Neuronal stem cell (in vitro differentiated cells): ENCODE measurements around the gene AMMECR1.

Source experiments
- DNase-seq: peaks from one replicate; pipeline ENCODE4 v3.0.0-alpha.2; 2013; ENCODE audit warnings: low spot score
- H2AFZ ChIP-seq: one replicate; pipeline ENCODE4 v1.6.1; 2013; ENCODE audit warnings: mild to moderate bottlenecking, low read length, inconsistent platforms
- H2AK5ac ChIP-seq: 2 replicates; pipeline ENCODE4 v1.6.1; 2013; ENCODE audit warnings: low read depth, mild to moderate bottlenecking, inconsistent platforms, low read length, moderate library complexity, mixed read lengths
- H2BK120ac ChIP-seq: 2 replicates; pipeline ENCODE4 v1.6.1; 2013; ENCODE audit warnings: low read depth, mild to moderate bottlenecking, inconsistent platforms, low read length, moderate library complexity, mixed read lengths
- H2BK12ac ChIP-seq: one replicate; pipeline ENCODE4 v1.6.1; 2013; ENCODE audit warnings: low read length, inconsistent platforms
- H2BK15ac ChIP-seq: 2 replicates; pipeline ENCODE4 v1.6.1; 2013; ENCODE audit warnings: mild to moderate bottlenecking, low read length, inconsistent platforms, mixed read lengths
- H2BK5ac ChIP-seq: one replicate; pipeline ENCODE4 v1.6.1; 2013; ENCODE audit warnings: inconsistent platforms, mild to moderate bottlenecking, low read length, moderate library complexity
- H3K14ac ChIP-seq: one replicate; pipeline ENCODE4 v1.6.1; 2013; ENCODE audit warnings: low read length, inconsistent platforms
- H3K18ac ChIP-seq: 2 replicates; pipeline ENCODE4 v1.6.1; 2013; ENCODE audit warnings: low read length, inconsistent platforms
- H3K23ac ChIP-seq: 2 replicates; pipeline ENCODE4 v1.6.1; 2013; ENCODE audit warnings: low read depth, mild to moderate bottlenecking, mixed read lengths, low read length, inconsistent platforms; ENCODE audit not compliant: poor library complexity
- H3K27ac ChIP-seq: replicated peaks from 3 replicates; pipeline ENCODE4 v1.5.1; 2013; ENCODE audit warnings: low read length, inconsistent platforms
- H3K27me3 ChIP-seq, 3 experiments: 2 replicates each; pipeline ENCODE4 v1.6.1; 2013; ENCODE audit warnings: low read length in 3 of 3, mild to moderate bottlenecking in 2 of 3, inconsistent platforms in 1 of 3, low read depth in 1 of 3, mixed read lengths in 1 of 3, moderate library complexity in 1 of 3; ENCODE audit not compliant: control insufficient read depth in 3 of 3, insufficient read depth in 3 of 3
- H3K36me3 ChIP-seq, 2 donors: replicated peaks in 1 of 2; 2 replicates each; pipeline ENCODE4 v1.6.1; 2013; ENCODE audit warnings: low read length in 2 of 2; ENCODE audit not compliant: control insufficient read depth in 2 of 2, insufficient read depth in 2 of 2
- H3K4ac ChIP-seq: 2 replicates; pipeline ENCODE4 v1.6.1; 2013; ENCODE audit warnings: inconsistent platforms, mild to moderate bottlenecking, low read length, moderate library complexity
- H3K4me1 ChIP-seq, 2 donors: 1 replicate in 1 of 2; 2 replicates in 1 of 2; pipeline ENCODE4 v1.6.1; 2013; ENCODE audit warnings: low read length in 2 of 2, low read depth in 1 of 2; ENCODE audit not compliant: control insufficient read depth in 2 of 2, insufficient read depth in 1 of 2
- H3K4me2 ChIP-seq: one replicate; pipeline ENCODE4 v1.6.1; 2013; ENCODE audit warnings: mild to moderate bottlenecking, low read length, inconsistent platforms; ENCODE audit not compliant: insufficient read depth, poor library complexity, severe bottlenecking
- H3K4me3 ChIP-seq, 2 donors: 2 replicates each; pipeline ENCODE4 v1.5.1; 2013; ENCODE audit warnings: low read length in 2 of 2, mild to moderate bottlenecking in 2 of 2, inconsistent platforms in 1 of 2, moderate library complexity in 1 of 2
- H3K79me1 ChIP-seq: one replicate; pipeline ENCODE4 v1.6.1; 2013; ENCODE audit warnings: low read depth, mild to moderate bottlenecking, inconsistent platforms, low read length, moderate library complexity
- H3K9ac ChIP-seq: one replicate; pipeline ENCODE4 v1.6.1; 2013; ENCODE audit warnings: mild to moderate bottlenecking, low read depth, low read length, inconsistent platforms; ENCODE audit not compliant: poor library complexity
- H3K9me3 ChIP-seq, 2 donors: replicated peaks in 1 of 2; 2 replicates each; pipeline versions ENCODE3 to v1.6.1; 2013; ENCODE audit warnings: low read length in 2 of 2, mild to moderate bottlenecking in 2 of 2, inconsistent platforms in 1 of 2, low read depth in 1 of 2, mixed read lengths in 1 of 2, moderate library complexity in 1 of 2; ENCODE audit not compliant: control insufficient read depth in 2 of 2, insufficient read depth in 1 of 2
- H4K8ac ChIP-seq: one replicate; pipeline ENCODE4 v1.6.1; 2013; ENCODE audit warnings: low read depth, mild to moderate bottlenecking, inconsistent platforms, low read length, moderate library complexity
- H4K91ac ChIP-seq: one replicate; pipeline ENCODE4 v1.6.1; 2013; ENCODE audit warnings: low read length, low read depth, mild to moderate bottlenecking, inconsistent platforms; ENCODE audit not compliant: poor library complexity
- WGBS, 2 donors: extraction: QIAGEN DNeasy Blood & Tissue Kit; methylation state at CpG; one replicate each; pipeline ENCODE4 v1.1.7; 2013; ENCODE audit warnings: missing lambda C conversion rate in 2 of 2, mixed read lengths in 1 of 2; ENCODE audit not compliant: insufficient read length in 2 of 2, insufficient replicate concordance in 1 of 2; ENCODE audit errors: extremely low coverage in 2 of 2; 5-methylcytosine and 5-hydroxymethylcytosine counted together

The AMMECR1 gene

GRCh38 chrX:110180176-110180927 is 137.5 kb downstream of the AMMECR1 start:
- Histone ChIP-seq H2AFZ (no peak overlapping the region), H3K27ac (no peak overlapping the region), H4K8ac (no peak overlapping the region), H3K4ac (no peak overlapping the region), H2BK120ac (no peak overlapping the region), H3K4me1 (no peaks in the 10 kb centered on the region), H3K9me3 (no peaks in the 10 kb centered on the region), H3K27me3 (no peaks in the 10 kb centered on the region), H3K4me2 (no peak overlapping the region), H2BK12ac (no peak overlapping the region), H3K36me3 (peaks cover 1 to 4% of the 10 kb centered on the region in 2 donors), H4K91ac (no peak overlapping the region), H3K14ac (no peak overlapping the region), H3K4me3 (no peak overlapping the region), H3K79me1 (peaks cover 4% of the 10 kb centered on the region), H3K23ac (no peak overlapping the region), H2AK5ac (no peak overlapping the region), H2BK15ac (no peak overlapping the region), H3K18ac (no peak overlapping the region), H3K9ac (no peak overlapping the region), H2BK5ac (no peak overlapping the region)
- no CpG with 5 or more reads among the region's 5 CpGs for WGBS, 2 donors
- no peak for DNase-seq

GRCh38 chrX:110178179-110178865 is 139.6 kb downstream of the AMMECR1 start:
- Histone ChIP-seq H4K91ac (no peak overlapping the region), H3K4ac (no peak overlapping the region)

GRCh38 chrX:110175696-110176095 is 142.2 kb downstream of the AMMECR1 start:
- no peak overlapping the region for H2BK120ac ChIP-seq
- H4K8ac ChIP-seq = no peak overlapping the region
- no peak overlapping the region for H3K27ac ChIP-seq
- no peak overlapping the region for H3K23ac ChIP-seq
- DNase-seq = no peak
- H3K4ac ChIP-seq = no peak overlapping the region
- no peak overlapping the region for H2BK15ac ChIP-seq
- no CpG with 5 or more reads among the region's 3 CpGs for WGBS, 2 donors
- no peaks in the 10 kb centered on the region for H3K27me3 ChIP-seq
- no peak overlapping the region for H4K91ac ChIP-seq
- peaks cover 4% of the 10 kb centered on the region for H3K79me1 ChIP-seq
- H2BK12ac ChIP-seq = no peak overlapping the region
- no peak overlapping the region for H3K14ac ChIP-seq
- H3K9me3 ChIP-seq = no peaks in the 10 kb centered on the region
- H3K9ac ChIP-seq = no peak overlapping the region
- H2AFZ ChIP-seq = no peak overlapping the region
- no peak overlapping the region for H2AK5ac ChIP-seq
- H2BK5ac ChIP-seq = no peak overlapping the region
- H3K4me1 ChIP-seq = no peaks in the 10 kb centered on the region
- H3K4me2 ChIP-seq = no peak overlapping the region
- H3K36me3 ChIP-seq = peaks cover 0 to 8% of the 10 kb centered on the region in 2 donors
- no peak overlapping the region for H3K4me3 ChIP-seq
- no peak overlapping the region for H3K18ac ChIP-seq

More at GRCh38 chrX:110178179-110178865, 139.6 kb downstream of the AMMECR1 start:
- Histone ChIP-seq H2BK120ac (no peak overlapping the region), H3K27ac (no peak overlapping the region), H4K8ac (no peak overlapping the region), H2BK15ac (no peak overlapping the region), H3K23ac (no peak overlapping the region), H2BK5ac (no peak overlapping the region), H3K9ac (no peak overlapping the region), H2BK12ac (no peak overlapping the region), H3K27me3 (no peaks in the 10 kb centered on the region), H2AFZ (no peak overlapping the region), H3K9me3 (no peaks in the 10 kb centered on the region), H3K79me1 (peaks cover 4% of the 10 kb centered on the region), H3K14ac (no peak overlapping the region), H3K18ac (no peak overlapping the region), H3K36me3 (peaks cover 0 to 10% of the 10 kb centered on the region in 2 donors), H2AK5ac (no peak overlapping the region), H3K4me1 (no peaks in the 10 kb centered on the region), H3K4me2 (no peak overlapping the region), H3K4me3 (no peak overlapping the region)
- WGBS, 2 donors = no CpG with 5 or more reads among the region's 5 CpGs
- DNase-seq = no peak

- H3K9me3 ChIP-seq = no peaks in the 10 kb centered on the region
- no peak overlapping the region for H3K23ac ChIP-seq
- WGBS, 2 donors = no CpG with 5 or more reads among the region's 4 CpGs
- H3K36me3 ChIP-seq = peaks cover 0 to 8% of the 10 kb centered on the region in 2 donors
- H2AFZ ChIP-seq = no peak overlapping the region
- H4K91ac ChIP-seq = no peak overlapping the region
- H3K4me2 ChIP-seq = no peak overlapping the region
- H4K8ac ChIP-seq = no peak overlapping the region
- no peak overlapping the region for H3K4me3 ChIP-seq
- no peak overlapping the region for H3K14ac ChIP-seq
- H2BK12ac ChIP-seq = no peak overlapping the region
- H2AK5ac ChIP-seq = no peak overlapping the region
- no peak overlapping the region for H2BK120ac ChIP-seq
- no peaks in the 10 kb centered on the region for H3K4me1 ChIP-seq
- H3K79me1 ChIP-seq = peaks cover 4% of the 10 kb centered on the region
- no peak overlapping the region for H3K27ac ChIP-seq
- H3K18ac ChIP-seq = no peak overlapping the region
- no peak overlapping the region for H2BK15ac ChIP-seq
- no peak overlapping the region for H3K9ac ChIP-seq
- no peaks in the 10 kb centered on the region for H3K27me3 ChIP-seq
- no peak overlapping the region for H3K4ac ChIP-seq
- H2BK5ac ChIP-seq = no peak overlapping the region
- no peak for DNase-seq
Observed at GRCh38 chrX:110175146-110175545, 142.7 kb downstream of the AMMECR1 start.
